GM20000 (cell line): Measurements from ENCODE around the gene SLC9C1.

ENCODE experiments used
- DNase-seq: peaks from one replicate; pipeline ENCODE4 v3.0.0; 2012; ENCODE audit warnings: low spot score
- TF ChIP-seq, protein P1 (sequence below): IDR thresholded peaks from 2 replicates; pipeline ENCODE4 v1.5.1; 2012; ENCODE audit warnings: mild to moderate bottlenecking, control low read depth; ENCODE audit errors: extremely low read depth, missing control alignments

Gene SLC9C1

DNA sequence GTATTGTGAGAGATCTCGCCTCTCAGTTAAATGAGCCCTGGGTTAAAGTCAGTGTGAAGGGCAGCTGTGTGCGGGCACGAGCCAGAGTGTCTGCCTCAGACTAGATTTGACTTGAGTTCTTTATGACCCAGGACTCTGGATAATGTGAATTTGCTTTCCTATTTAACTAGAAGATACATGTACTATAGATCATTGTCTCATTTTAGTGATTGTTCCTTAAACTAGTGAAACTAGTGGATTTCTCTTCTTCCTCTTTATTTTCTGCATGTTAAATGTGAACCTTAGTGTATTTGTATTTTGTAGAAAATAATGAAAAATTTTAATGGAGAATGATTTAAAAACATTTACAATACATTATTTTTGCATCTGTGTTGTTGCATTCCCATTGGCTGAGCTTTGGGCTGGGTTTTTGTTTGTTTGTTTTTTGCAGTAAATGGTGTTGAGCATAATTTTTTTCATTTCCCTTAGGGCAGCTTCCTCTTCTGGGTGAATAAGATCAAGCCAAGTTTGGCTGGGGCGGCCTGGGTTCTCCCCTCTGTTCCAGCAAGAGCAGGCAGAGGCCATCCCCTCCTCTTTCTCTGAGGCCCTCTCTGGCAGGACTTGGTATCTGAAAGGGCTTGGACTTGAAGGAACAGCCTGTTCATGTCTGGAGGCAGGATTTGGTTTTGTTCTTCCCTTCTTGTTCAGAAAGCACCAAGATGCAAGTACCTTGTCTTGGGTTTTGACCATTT is 176.0 kb downstream of the SLC9C1 start:
- TF ChIP-seq, protein P1, sequence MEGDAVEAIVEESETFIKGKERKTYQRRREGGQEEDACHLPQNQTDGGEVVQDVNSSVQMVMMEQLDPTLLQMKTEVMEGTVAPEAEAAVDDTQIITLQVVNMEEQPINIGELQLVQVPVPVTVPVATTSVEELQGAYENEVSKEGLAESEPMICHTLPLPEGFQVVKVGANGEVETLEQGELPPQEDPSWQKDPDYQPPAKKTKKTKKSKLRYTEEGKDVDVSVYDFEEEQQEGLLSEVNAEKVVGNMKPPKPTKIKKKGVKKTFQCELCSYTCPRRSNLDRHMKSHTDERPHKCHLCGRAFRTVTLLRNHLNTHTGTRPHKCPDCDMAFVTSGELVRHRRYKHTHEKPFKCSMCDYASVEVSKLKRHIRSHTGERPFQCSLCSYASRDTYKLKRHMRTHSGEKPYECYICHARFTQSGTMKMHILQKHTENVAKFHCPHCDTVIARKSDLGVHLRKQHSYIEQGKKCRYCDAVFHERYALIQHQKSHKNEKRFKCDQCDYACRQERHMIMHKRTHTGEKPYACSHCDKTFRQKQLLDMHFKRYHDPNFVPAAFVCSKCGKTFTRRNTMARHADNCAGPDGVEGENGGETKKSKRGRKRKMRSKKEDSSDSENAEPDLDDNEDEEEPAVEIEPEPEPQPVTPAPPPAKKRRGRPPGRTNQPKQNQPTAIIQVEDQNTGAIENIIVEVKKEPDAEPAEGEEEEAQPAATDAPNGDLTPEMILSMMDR: no peak

DNA sequence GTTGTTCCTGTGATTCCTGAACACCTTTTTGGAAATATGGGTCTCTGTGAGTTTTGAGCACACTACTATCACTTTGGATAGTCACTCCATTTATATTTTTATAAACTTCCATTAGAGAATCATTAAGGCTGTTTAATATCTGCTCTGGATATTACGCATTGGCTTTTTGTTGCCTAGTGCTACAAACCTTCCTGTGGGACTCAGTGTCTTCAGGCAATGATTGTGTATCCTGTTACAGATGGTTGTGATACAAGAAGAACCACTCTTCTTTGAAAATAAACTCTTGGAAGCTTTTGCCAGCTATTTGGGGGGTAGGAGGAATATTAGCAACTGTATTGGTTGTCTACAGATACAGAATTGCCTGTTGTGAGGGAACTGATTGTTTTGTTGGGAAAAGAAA is 176.6 kb downstream of the SLC9C1 start:
- no peak for DNase-seq
- TF ChIP-seq, protein P1: no peak

More for the DNA sequence above, 176.0 kb downstream of the SLC9C1 start:
- no peak for DNase-seq

DNA sequence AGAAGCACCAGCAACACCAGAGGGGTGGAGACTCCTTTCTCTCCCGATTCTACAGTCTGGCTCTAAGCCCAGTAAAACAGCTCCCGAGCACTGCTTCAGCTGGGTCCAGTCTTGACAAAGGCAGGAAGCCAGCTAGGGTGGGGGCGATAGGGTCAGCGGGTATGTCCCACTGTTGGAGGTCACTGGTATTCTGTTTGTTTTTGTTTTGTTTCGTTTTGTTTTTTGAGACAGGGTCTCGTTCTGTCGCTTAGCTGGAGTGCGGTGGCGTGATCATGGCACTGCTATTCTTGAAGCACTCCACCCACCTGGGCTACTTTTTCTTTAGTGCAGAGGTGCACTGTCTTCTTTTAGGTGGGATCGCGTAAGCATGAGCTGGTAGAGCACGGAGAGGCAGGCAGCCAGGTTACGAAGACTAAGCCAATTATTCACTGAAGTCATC is 177.2 kb downstream of the SLC9C1 start:
- TF ChIP-seq, protein P1: no peak
- no peak for DNase-seq

DNA sequence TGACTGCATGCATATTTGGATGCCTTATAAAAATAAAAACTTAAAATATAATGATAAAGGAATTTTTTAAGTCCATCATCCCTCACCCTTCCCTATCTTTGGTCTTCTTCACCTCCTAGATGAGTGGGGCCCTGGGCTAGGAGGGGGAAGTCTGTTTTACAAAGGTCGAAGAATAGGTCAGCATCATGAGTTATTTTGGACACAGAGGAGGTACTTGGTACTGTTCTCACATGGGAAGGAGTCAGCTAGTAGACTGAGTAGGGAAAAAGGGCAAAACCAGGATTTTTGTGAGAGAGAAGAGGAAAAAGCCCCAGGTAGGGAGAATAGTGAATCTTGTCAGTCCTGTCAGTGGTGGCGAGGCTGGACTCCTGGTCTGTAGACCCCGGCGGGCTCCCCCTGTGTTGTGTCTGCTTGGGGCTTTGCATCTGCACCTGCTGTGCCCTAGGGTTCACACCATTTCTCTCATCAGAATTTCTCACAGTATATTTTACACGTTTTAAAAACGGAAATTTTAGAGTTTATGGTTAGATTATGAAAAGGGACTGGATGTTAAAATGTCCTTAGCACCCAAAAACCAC is 178.1 kb downstream of the SLC9C1 start:
- DNase-seq: no peak
- TF ChIP-seq, protein P1: no peak

DNA sequence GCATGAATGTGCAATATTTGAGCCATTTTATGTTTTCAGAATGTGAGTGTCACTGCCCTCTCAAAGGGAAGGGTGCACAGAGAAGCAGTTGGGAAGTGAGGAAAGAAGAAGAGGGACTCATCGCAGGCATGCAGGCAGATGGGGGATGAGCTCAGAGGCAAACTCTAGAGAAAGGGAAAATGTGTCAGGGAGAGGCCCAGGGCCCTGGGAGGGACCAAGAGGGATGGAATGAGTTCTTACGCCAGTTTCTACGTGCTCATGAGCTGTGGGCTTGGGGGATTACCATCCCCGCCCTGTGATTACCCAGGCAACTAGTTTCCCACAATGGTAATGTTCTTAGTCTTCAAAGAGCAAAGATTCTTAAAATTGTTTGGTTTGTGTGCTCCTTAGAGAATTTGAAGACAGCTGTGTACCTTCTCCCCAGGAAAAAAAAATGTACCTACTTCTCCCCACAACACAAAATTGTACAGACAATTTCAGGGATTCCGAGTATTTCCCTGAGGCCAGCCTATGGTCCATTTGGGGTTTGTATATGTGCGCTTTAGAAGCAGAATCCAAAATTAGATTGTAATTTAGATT is 178.8 kb downstream of the SLC9C1 start:
- DNase-seq: no peak
- TF ChIP-seq, protein P1: no peak

DNA sequence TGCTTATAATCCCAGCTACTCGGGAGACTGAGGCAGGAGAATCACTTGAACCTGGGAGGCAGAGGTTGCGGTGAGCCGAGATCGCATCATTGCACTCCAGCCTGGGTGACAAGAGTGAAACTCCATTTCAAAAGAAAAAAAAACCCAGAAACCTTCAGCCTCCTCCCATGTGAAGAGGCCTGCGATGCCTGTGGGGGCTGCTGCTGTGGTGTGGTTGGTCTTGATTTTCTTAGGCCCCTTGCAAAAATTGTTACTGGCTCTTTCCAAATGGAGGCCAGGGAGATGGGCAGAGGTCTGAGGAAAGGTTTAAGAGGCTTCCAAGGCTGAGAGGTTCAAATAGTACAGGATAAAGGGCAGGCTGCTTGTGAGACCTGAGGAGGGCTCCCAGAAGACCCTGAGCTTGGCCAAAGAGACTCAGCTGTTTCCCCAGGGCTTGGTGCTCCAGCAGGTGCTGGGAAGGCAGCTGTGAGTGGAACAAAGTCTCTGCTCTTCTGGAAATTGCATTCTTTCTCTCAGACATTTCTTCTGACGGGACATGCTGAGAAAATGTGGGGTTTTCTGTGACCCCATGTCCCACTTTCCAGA is 179.3 kb downstream of the SLC9C1 start:
- TF ChIP-seq, protein P1: no peak
- no peak for DNase-seq
